Ascending aorta (tissue), 2 donors: ENCODE data around the gene PRKG2. TPM values are rescaled to one million over a fixed set of nuclear protein-coding genes. Genes with fewer than 3 reads are reported as not detected.

Experiments used
- DNase-seq, 2 donors: peaks; one replicate each; pipeline ENCODE4 v3.0.0-alpha.2; 2019; ENCODE audit warnings: low spot score in 2 of 2
- H3K27ac ChIP-seq, 2 donors: fragments of 200-600 bp; sonication (generic); one replicate each; pipeline ENCODE4 v1.5.1; 2016 to 2017; ENCODE audit warnings: mild to moderate bottlenecking in 1 of 2
- H3K27me3 ChIP-seq: fragments of 200-600 bp; sonication (generic); one replicate; pipeline ENCODE4 v1.5.1; 2017
- H3K36me3 ChIP-seq, 2 donors: fragments of 200-600 bp; sonication (generic); one replicate each; pipeline ENCODE4 v1.5.1; 2016
- H3K4me1 ChIP-seq, 2 donors: fragments of 200-600 bp; sonication (generic); one replicate each; pipeline ENCODE4 v1.5.1; 2016 to 2017; ENCODE audit warnings: mild to moderate bottlenecking in 1 of 2
- H3K4me3 ChIP-seq, 2 donors: fragments of 200-600 bp; sonication (generic); one replicate each; pipeline ENCODE4 v1.5.1; 2016 to 2017; ENCODE audit warnings: mild to moderate bottlenecking in 1 of 2
- H3K9me3 ChIP-seq, 2 donors: fragments of 200-600 bp; sonication (generic); one replicate each; pipeline ENCODE4 v1.5.1; 2016
- intact Hi-C: fragments of 100-400 bp; cut with DNase I; formaldehyde crosslinking; loops from one replicate; pipeline ENCODE4 v1.15.1; 2023
- total RNA-seq: library from RNA; depleted of rRNA; stranded (reverse); fragments of >200 nt; gene quantifications from one replicate; pipeline ENCODE4 v1.1.0, GENCODE V29; 2016
- TF ChIP-seq, protein P1 (sequence below), 3 experiments: fragments of 200-600 bp in 2 of 3; fragments of 450-650 bp in 1 of 3; sonication (generic) in 2 of 3; IDR thresholded peaks; one replicate each; pipeline ENCODE4 v1.5.1; 2016 to 2019; ENCODE audit warnings: antibody characterized with exemption in 3 of 3, mild to moderate bottlenecking in 1 of 3, moderate library complexity in 1 of 3

PRKG2 gene
- total RNA-seq, 1 donor from 2014 or later: not detected

DNA sequence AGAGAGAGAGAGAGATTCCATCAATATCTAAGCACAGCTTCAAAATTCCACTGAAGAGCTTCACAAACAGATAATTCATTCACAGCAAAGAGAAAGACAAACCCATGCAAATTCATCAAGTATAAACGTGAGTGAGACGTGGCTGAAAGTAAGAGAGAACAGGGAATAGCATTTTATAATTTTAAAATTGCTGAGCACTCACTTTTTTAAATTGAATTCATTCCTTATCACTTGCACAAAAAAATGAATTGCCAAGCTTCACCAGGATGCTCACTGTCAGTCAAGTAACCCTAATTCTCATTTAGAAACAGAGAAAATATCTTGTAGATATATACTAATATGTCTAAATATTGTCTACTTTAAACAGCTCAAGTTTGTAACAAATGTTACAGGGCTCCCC lies 144.0 kb downstream of the PRKG2 start:
- intact Hi-C loops: no loop called here
- Histone ChIP-seq H3K9me3 (no peaks in the 10 kb centered on the region), H3K4me1 (no peaks in the 10 kb centered on the region), H3K27ac (no peak overlapping the region), H3K4me3 (no peak overlapping the region), H3K27me3 (no peaks in the 10 kb centered on the region), H3K36me3 (no peaks in the 10 kb centered on the region)
- no peak for DNase-seq
- TF ChIP-seq, protein P1, sequence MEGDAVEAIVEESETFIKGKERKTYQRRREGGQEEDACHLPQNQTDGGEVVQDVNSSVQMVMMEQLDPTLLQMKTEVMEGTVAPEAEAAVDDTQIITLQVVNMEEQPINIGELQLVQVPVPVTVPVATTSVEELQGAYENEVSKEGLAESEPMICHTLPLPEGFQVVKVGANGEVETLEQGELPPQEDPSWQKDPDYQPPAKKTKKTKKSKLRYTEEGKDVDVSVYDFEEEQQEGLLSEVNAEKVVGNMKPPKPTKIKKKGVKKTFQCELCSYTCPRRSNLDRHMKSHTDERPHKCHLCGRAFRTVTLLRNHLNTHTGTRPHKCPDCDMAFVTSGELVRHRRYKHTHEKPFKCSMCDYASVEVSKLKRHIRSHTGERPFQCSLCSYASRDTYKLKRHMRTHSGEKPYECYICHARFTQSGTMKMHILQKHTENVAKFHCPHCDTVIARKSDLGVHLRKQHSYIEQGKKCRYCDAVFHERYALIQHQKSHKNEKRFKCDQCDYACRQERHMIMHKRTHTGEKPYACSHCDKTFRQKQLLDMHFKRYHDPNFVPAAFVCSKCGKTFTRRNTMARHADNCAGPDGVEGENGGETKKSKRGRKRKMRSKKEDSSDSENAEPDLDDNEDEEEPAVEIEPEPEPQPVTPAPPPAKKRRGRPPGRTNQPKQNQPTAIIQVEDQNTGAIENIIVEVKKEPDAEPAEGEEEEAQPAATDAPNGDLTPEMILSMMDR (IDR thresholded peaks at IDR 0.05): no peak

DNA sequence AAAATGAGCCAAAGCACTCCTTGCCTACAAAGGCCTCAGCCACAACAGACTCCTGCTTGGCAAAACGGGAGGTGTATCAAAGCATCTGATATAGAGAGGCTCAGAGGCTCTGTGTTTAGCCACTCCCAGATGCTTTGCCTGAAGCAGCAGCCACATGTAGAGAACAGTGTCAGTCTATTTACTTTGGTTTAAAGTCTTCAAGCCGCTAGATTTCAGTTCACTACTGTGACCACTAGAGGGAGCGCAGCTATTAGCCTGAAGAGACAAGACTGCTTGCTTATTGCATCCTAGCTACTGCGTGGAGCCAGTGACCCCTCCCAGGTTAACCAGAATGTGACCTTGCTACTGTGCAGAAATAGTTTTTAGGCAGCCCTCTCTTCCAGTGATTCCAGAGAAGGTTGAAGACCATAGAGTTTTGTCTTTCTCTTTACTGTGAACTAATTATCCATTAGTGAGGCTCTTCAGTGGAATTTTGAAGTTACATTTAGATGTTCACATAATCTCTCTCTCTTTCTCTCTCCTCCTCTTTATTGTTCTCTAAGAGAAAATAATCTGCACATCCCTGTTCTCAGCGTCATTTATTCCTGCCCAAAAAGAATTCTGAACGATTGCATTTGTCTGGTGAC lies 145.2 kb downstream of the PRKG2 start:
- intact Hi-C loops: loop anchor here (1.0 kb wide), 1 partner anchor 281 kb away; no protein-coding TSS in a partner anchor
- peak in 1 of 2 donors; percentile 78 for DNase-seq
- no peaks in the 10 kb centered on the region for H3K27me3 ChIP-seq

DNA sequence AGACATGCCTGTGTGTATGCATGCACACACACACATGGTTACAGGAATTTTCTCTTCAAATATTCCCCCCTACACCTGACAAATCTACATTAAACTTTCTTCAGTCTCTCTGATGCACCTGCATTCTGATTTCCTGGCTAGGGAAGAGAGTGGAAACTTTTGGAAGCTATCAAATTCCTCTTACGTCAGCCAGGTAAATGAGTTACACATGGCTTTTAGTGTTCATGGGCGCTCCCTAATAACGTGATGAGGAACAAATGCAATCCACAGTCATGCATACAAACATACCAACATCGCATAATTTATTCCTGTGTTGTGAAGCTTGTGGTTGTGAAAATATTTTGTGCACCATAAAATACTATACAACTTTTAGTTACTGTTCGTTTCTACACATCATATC lies 149.6 kb downstream of the PRKG2 start:
- H3K27ac ChIP-seq: no peak overlapping the region
- H3K27me3 ChIP-seq: no peaks in the 10 kb centered on the region
- H3K9me3 ChIP-seq: no peaks in the 10 kb centered on the region
- no peak overlapping the region for H3K4me3 ChIP-seq
- no peaks in the 10 kb centered on the region for H3K36me3 ChIP-seq
- no peak for DNase-seq
- intact Hi-C loops: no loop called here
- H3K4me1 ChIP-seq: no peaks in the 10 kb centered on the region
- TF ChIP-seq, protein P1 (IDR thresholded peaks at IDR 0.05): no peak

More for the DNA sequence above, 145.2 kb downstream of the PRKG2 start:
- Histone ChIP-seq H3K36me3 (no peaks in the 10 kb centered on the region), H3K4me1 (no peaks in the 10 kb centered on the region), H3K9me3 (no peaks in the 10 kb centered on the region), H3K27ac (no peak overlapping the region), H3K4me3 (no peak overlapping the region)
- TF ChIP-seq, protein P1 (IDR thresholded peaks at IDR 0.05): peak; percentile 50 to 90 (median 82)

GRCh38 chr4:81062001-81062400 lies 153.0 kb downstream of the PRKG2 start:
- Histone ChIP-seq H3K4me1 (no peaks in the 10 kb centered on the region), H3K36me3 (no peaks in the 10 kb centered on the region), H3K9me3 (no peaks in the 10 kb centered on the region), H3K4me3 (no peak overlapping the region), H3K27me3 (no peaks in the 10 kb centered on the region), H3K27ac (no peak overlapping the region)
- DNase-seq: no peak
- intact Hi-C loops: no loop called here
- TF ChIP-seq, protein P1 (IDR thresholded peaks at IDR 0.05): no peak

GRCh38 chr4:81061344-81061730 lies 153.7 kb downstream of the PRKG2 start:
- H3K4me3 ChIP-seq: no peak overlapping the region
- H3K36me3 ChIP-seq: no peaks in the 10 kb centered on the region
- no peaks in the 10 kb centered on the region for H3K27me3 ChIP-seq
- no peak overlapping the region for H3K27ac ChIP-seq
- TF ChIP-seq, protein P1 (IDR thresholded peaks at IDR 0.05): no peak
- H3K4me1 ChIP-seq: no peaks in the 10 kb centered on the region
- H3K9me3 ChIP-seq: no peaks in the 10 kb centered on the region
- DNase-seq: no peak
- intact Hi-C loops: no loop called here
